ENCODE results near the gene DEDD.

The DEDD gene, protein sequence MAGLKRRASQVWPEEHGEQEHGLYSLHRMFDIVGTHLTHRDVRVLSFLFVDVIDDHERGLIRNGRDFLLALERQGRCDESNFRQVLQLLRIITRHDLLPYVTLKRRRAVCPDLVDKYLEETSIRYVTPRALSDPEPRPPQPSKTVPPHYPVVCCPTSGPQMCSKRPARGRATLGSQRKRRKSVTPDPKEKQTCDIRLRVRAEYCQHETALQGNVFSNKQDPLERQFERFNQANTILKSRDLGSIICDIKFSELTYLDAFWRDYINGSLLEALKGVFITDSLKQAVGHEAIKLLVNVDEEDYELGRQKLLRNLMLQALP

DNA sequence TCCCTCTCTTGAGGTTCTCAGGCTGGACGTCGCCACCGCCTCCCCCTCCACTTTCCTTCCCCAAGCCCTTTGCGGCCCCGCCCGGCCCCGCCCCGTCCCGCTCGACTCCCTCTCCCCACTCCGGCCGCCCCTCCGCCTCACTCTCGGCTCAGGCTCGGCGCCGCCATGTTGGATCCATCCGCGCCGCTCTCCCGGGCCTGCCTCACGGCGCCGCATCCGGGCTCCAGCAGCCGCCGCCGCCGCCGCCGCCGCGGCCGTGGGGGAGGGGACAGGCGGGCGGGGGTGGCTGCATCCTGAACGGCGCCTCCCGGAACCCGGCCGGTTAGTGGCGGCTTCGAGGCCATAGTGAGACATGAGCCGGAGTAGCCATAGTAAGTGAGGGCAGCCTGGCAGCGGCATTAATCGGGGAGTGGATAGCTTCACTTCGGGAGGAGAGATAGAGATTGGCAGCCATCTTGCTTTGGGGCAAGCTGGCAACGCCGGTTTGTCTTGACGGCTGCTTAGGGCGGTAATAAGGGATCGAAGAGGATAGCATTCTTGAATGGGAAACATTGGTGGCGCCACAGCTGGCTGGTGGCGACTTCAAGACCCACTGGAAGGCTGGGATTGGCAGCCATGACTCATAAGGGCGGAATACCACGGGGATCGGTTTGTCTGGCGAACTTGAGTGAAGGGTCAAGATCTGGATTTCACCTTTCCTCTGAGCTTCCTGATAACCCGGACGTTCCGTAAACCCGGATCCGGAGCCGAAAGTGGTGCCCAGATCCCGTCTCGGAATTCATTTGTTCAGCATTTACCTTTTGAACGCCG, at the start of gene DEDD:
Gene DEDD (minus strand): TSS at position 258 of the 810 bp plus-strand sequence. CDS start 8,205 bp downstream, outside the sequence.
- DNase-seq: peak; percentile 93

DNA sequence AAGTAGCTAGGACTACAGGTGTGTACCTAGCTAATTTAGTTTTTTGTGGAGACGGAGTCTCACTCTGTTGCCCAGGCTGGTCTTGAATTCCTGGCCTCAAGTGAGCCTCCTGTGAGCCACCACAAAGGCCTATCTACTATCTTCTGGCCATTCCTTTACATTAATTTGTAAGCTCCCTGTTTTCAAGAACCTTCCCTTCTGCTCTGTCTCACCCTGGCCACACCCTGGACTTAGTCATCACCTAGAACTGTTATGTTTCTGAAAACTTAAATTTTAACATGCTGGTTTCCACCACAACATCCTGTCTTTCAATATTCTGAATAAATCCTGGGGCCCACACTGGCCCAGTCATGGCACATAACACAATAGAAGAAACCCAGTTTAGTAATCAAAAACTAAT, 49.7 kb upstream of the DEDD start:
- DNase-seq: no peak

DNA sequence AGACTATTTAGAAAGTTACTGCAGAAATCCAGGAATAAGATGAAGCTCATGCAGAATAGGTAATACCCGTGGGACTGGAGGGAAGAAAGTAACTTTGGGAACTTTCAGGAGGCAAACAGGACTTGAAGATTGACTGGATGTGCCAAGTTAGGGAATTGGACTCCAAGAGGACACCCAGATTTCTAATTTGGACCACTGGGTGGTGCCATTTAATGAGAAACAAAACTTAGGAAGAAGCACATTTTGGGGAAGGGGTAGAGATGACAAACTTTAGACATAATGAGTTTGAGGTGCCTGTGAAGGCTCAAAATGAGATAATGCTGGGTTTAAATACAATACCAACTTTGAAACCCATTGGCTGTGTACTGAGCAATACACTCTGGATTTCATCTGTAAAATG, 48.2 kb upstream of the DEDD start:
- DNase-seq: no peak

DNA sequence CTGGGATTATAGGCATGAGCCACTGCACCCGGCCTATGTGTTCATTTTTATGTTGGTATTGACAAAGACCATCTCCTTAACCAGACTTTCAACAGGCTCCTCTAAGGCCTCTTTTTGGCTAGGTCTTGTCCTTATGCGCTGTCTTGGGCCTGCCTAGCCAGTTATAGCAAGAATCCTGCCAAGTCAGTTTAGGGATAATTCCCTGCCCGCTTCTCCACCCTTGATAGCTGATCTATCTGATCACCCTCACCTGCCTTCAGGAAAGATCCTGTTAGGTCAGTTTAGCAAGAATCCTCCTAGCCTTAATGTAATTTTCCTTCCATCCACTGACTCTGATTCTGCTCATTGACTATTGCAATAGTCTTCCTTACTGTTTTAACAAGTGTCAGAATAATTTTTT, 47.2 kb upstream of the DEDD start:
- DNase-seq: no peak

GRCh38 chr1:161177936-161178244, 45.4 kb upstream of the DEDD start:
- no peak for DNase-seq

- peak; percentile 56 for DNase-seq
Observed at GRCh38 chr1:161177112-161177935, 44.9 kb upstream of the DEDD start, which contains the start of gene B4GALT3. B4GALT3 (minus strand) TSS chr1:161177507; CDS start chr1:161176060, 1,447 bp downstream.

- no peak for DNase-seq
Observed at GRCh38 chr1:161176468-161177111, 44.1 kb upstream of the DEDD start.

DNA sequence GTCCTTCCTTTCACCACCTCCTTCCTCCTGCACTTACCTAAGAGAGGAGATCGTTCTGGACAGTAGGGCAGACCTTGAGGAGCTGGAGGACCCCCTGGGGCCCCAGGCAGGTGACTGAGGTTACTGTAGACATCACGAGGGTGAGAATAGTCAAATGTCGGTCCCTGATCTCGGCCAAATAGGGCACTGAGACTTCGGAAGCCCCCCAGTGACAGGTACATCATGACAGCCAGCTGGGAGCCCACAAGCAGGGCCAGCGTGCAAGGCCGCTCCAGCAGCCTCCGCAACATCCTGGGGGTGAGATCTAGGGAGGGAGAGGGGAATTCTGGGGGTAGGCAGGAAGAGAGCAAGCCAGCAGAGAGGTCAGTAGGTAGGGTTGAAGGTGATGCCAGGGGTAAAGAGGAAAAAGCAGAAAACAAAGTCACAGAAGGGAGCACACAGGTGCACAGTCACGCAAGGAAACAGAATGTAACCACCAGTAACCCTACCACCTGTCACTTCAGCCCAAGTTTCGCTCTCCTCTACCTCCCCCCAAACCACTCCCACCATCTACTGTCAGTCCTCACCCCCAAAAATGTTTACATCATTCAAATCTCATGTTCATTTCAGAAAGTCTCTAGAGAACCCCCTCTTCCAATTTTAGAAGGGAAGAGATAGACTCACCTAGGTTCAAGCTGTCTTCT, 43.4 kb upstream of the DEDD start:
- no peak for DNase-seq

DNA sequence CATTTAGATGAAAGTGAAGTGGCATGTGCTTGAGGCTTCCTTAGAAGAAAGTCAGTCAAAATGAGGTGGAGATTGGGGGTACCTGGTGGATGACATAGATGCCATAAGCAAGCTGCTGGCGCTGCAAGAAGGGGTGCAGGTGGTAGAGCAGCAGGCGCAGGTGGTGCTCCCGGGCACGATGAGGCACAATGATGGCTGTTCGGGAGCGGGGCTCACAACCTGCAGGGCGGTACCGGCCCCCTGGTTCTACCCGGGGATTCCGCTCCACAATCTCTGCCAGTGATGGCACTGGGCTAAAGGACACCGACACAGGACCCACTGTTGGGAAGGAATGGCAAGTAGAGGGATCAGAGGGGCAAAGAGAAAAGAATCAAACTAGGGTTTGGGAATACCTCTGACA, 42.4 kb upstream of the DEDD start:
- no peak for DNase-seq

DNA sequence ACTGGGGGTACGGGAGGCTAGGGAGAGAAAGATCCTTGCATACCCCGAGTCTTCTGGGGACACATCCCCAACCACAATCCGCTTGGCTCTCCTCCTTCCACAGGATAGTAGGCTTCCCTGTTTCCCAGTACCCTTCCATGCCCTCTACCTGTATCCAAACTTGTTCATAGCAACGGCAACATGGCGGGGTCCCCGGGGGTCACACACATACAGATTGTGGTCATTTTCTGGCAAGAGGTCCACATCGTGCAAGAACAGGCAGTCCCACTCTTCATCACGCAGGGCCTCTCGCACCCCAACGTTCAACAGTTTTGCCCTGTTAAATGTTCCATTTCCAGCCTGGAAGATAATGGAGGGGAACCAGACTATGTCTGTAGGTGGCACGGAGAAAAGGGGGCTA, 41.2 kb upstream of the DEDD start:
- DNase-seq: no peak

- no peak for DNase-seq
Observed at GRCh38 chr1:161172776-161173376, 40.4 kb upstream of the DEDD start.

GRCh38 chr1:161172349-161172748, 39.9 kb upstream of the DEDD start:
- no peak for DNase-seq

GRCh38 chr1:161171696-161172095, 39.2 kb upstream of the DEDD start:
- no peak for DNase-seq

- no peak for DNase-seq
Observed at GRCh38 chr1:161171191-161171590, 38.7 kb upstream of the DEDD start.

- no peak for DNase-seq
Observed at GRCh38 chr1:161168906-161169305, 36.4 kb upstream of the DEDD start.

GRCh38 chr1:161166669-161167548, 34.4 kb upstream of the DEDD start:
- DNase-seq: no peak

GRCh38 chr1:161165742-161166668, 33.5 kb upstream of the DEDD start, which contains the start of gene PPOX:
PPOX (plus strand) TSS chr1:161166426; CDS start chr1:161166848, 422 bp downstream.
- DNase-seq: peak; percentile 97

GRCh38 chr1:161164901-161165610, 32.6 kb upstream of the DEDD start:
- DNase-seq: no peak

GRCh38 chr1:161163793-161164192, 31.3 kb upstream of the DEDD start:
- DNase-seq: no peak
